ENCODE data around the gene PDIA4. TPM values are rescaled to one million over a fixed set of nuclear protein-coding genes. Genes with fewer than 3 reads are reported as not detected.
A peak's percentile ranks its signal among the peaks of the same experiment; 100 is the strongest.
"Not testable (repeated sequence)": the region's sequence is repeated elsewhere in the genome, so short reads cannot be mapped to it uniquely, and the experiment has no call there.

The PDIA4 gene
- total RNA-seq, 2 experiments from 2014 or later: 83.7 to 86.3 TPM

GRCh38 chr7:149014309-149014708, 14.0 kb downstream of the PDIA4 start:
- no peak for DNase-seq
- H3K27me3 Mint-ChIP-seq: no peaks in the 10 kb centered on the region
- no peak overlapping the region for H3K4me3 Mint-ChIP-seq
- H3K9me3 Mint-ChIP-seq: no peaks in the 10 kb centered on the region
- no peak overlapping the region for H3K27ac Mint-ChIP-seq
- peaks cover 27% of the 10 kb centered on the region for H3K36me3 Mint-ChIP-seq
- no peaks in the 10 kb centered on the region for H3K4me1 Mint-ChIP-seq

- DNase-seq: no peak
Measured at GRCh38 chr7:149013876-149014275, 14.4 kb downstream of the PDIA4 start.

GRCh38 chr7:149012730-149013129, 15.6 kb downstream of the PDIA4 start:
- H3K27ac Mint-ChIP-seq, DNase-seq, H3K4me1 Mint-ChIP-seq, H3K9me3 Mint-ChIP-seq, H3K27me3 Mint-ChIP-seq, H3K4me3 Mint-ChIP-seq: not testable (repeated sequence)
- H3K36me3 Mint-ChIP-seq: peaks cover 22% of the 10 kb centered on the region

More at GRCh38 chr7:149013876-149014275, 14.4 kb downstream of the PDIA4 start:
- Mint-ChIP-seq H3K27ac (no peak overlapping the region), H3K27me3 (no peaks in the 10 kb centered on the region), H3K4me3 (no peak overlapping the region), H3K9me3 (no peaks in the 10 kb centered on the region), H3K36me3 (peaks cover 23% of the 10 kb centered on the region), H3K4me1 (no peaks in the 10 kb centered on the region)

GRCh38 chr7:149011491-149011890, 16.8 kb downstream of the PDIA4 start:
- no peaks in the 10 kb centered on the region for H3K4me1 Mint-ChIP-seq
- H3K27me3 Mint-ChIP-seq: no peaks in the 10 kb centered on the region
- no peak overlapping the region for H3K27ac Mint-ChIP-seq
- no peak overlapping the region for H3K4me3 Mint-ChIP-seq
- peaks cover 18% of the 10 kb centered on the region for H3K36me3 Mint-ChIP-seq
- no peak for DNase-seq
- no peaks in the 10 kb centered on the region for H3K9me3 Mint-ChIP-seq

GRCh38 chr7:149010451-149010850, 17.9 kb downstream of the PDIA4 start:
- Mint-ChIP-seq H3K4me1 (no peaks in the 10 kb centered on the region), H3K4me3 (no peak overlapping the region), H3K9me3 (no peaks in the 10 kb centered on the region), H3K36me3 (peaks cover 22% of the 10 kb centered on the region), H3K27ac (no peak overlapping the region), H3K27me3 (no peaks in the 10 kb centered on the region)
- DNase-seq: no peak

GRCh38 chr7:149009527-149009926, 18.8 kb downstream of the PDIA4 start:
- Mint-ChIP-seq H3K36me3 (peaks cover 20% of the 10 kb centered on the region), H3K4me3 (no peak overlapping the region), H3K27me3 (no peaks in the 10 kb centered on the region), H3K27ac (no peak overlapping the region), H3K4me1 (no peaks in the 10 kb centered on the region), H3K9me3 (no peaks in the 10 kb centered on the region)
- no peak for DNase-seq

- peaks cover 19% of the 10 kb centered on the region for H3K36me3 Mint-ChIP-seq
Measured at GRCh38 chr7:149007611-149008010, 20.7 kb downstream of the PDIA4 start.

GRCh38 chr7:149007146-149007545, 21.2 kb downstream of the PDIA4 start:
- no peak overlapping the region for H3K4me3 Mint-ChIP-seq
- H3K27ac Mint-ChIP-seq: no peak overlapping the region
- no peaks in the 10 kb centered on the region for H3K9me3 Mint-ChIP-seq
- DNase-seq: no peak
- no peaks in the 10 kb centered on the region for H3K27me3 Mint-ChIP-seq
- peaks cover 16% of the 10 kb centered on the region for H3K36me3 Mint-ChIP-seq
- no peaks in the 10 kb centered on the region for H3K4me1 Mint-ChIP-seq

More at GRCh38 chr7:149007611-149008010, 20.7 kb downstream of the PDIA4 start:
- no peaks in the 10 kb centered on the region for H3K4me1 Mint-ChIP-seq
- no peaks in the 10 kb centered on the region for H3K9me3 Mint-ChIP-seq
- no peak for DNase-seq
- H3K4me3 Mint-ChIP-seq: no peak overlapping the region
- no peak overlapping the region for H3K27ac Mint-ChIP-seq
- H3K27me3 Mint-ChIP-seq: no peaks in the 10 kb centered on the region

- Mint-ChIP-seq H3K36me3 (peaks cover 14% of the 10 kb centered on the region), H3K27ac (no peak overlapping the region), H3K4me3 (no peak overlapping the region), H3K9me3 (no peaks in the 10 kb centered on the region), H3K27me3 (no peaks in the 10 kb centered on the region), H3K4me1 (no peaks in the 10 kb centered on the region)
- DNase-seq: no peak
Measured at GRCh38 chr7:149006345-149006725, 22.0 kb downstream of the PDIA4 start.

- no peak overlapping the region for H3K27ac Mint-ChIP-seq
- H3K4me3 Mint-ChIP-seq: no peak overlapping the region
- peaks cover 13% of the 10 kb centered on the region for H3K36me3 Mint-ChIP-seq
Measured at GRCh38 chr7:149005427-149006344, 22.6 kb downstream of the PDIA4 start.

GRCh38 chr7:149004405-149005370, 23.6 kb downstream of the PDIA4 start:
- H3K9me3 Mint-ChIP-seq: no peaks in the 10 kb centered on the region
- H3K4me3 Mint-ChIP-seq: no peak overlapping the region
- no peaks in the 10 kb centered on the region for H3K27me3 Mint-ChIP-seq
- peaks cover 10% of the 10 kb centered on the region for H3K36me3 Mint-ChIP-seq
- DNase-seq: no peak
- H3K27ac Mint-ChIP-seq: no peak overlapping the region
- no peaks in the 10 kb centered on the region for H3K4me1 Mint-ChIP-seq

More at GRCh38 chr7:149005427-149006344, 22.6 kb downstream of the PDIA4 start:
- no peaks in the 10 kb centered on the region for H3K4me1 Mint-ChIP-seq
- H3K9me3 Mint-ChIP-seq: no peaks in the 10 kb centered on the region
- DNase-seq: peak; percentile 74
- no peaks in the 10 kb centered on the region for H3K27me3 Mint-ChIP-seq

GRCh38 chr7:149003560-149004305, 24.6 kb downstream of the PDIA4 start:
- no peaks in the 10 kb centered on the region for H3K27me3 Mint-ChIP-seq
- no peaks in the 10 kb centered on the region for H3K4me1 Mint-ChIP-seq
- no peak for DNase-seq
- no peak overlapping the region for H3K4me3 Mint-ChIP-seq
- H3K27ac Mint-ChIP-seq: peak overlapping the region; percentile 6
- no peaks in the 10 kb centered on the region for H3K9me3 Mint-ChIP-seq
- H3K36me3 Mint-ChIP-seq: peaks cover 10% of the 10 kb centered on the region

- Mint-ChIP-seq H3K27me3 (no peaks in the 10 kb centered on the region), H3K4me3 (no peak overlapping the region), H3K36me3 (peaks cover 10% of the 10 kb centered on the region), H3K9me3 (no peaks in the 10 kb centered on the region), H3K27ac (no peak overlapping the region), H3K4me1 (no peaks in the 10 kb centered on the region)
- no peak for DNase-seq
Measured at GRCh38 chr7:149003018-149003417, 25.3 kb downstream of the PDIA4 start.

GRCh38 chr7:149002604-149003003, 25.7 kb downstream of the PDIA4 start:
- Mint-ChIP-seq H3K27ac (no peak overlapping the region), H3K36me3 (peaks cover 10% of the 10 kb centered on the region), H3K27me3 (no peaks in the 10 kb centered on the region), H3K4me1 (no peaks in the 10 kb centered on the region), H3K9me3 (no peaks in the 10 kb centered on the region), H3K4me3 (no peak overlapping the region)
- DNase-seq: no peak

Data from activated naive CD8-positive, alpha-beta T cell treated with anti-CD3 and anti-CD28 coated beads for 36 hours (primary cell).